HL-60 (cell line): Measurements from ENCODE around the gene RPS6KL1.

Experiments
- CTCF ChIP-seq: IDR thresholded peaks from one replicate; pipeline ENCODE4 v1.5.1; 2011; ENCODE audit warnings: low read length, control low read depth, inconsistent platforms; ENCODE audit not compliant: insufficient read depth
- GABPA ChIP-seq: IDR thresholded peaks from 2 replicates; pipeline ENCODE4 v1.6.1; 2012; ENCODE audit warnings: low read depth
- POLR2AphosphoS5 ChIP-seq: IDR thresholded peaks from 2 replicates; pipeline ENCODE4 v1.6.1; 2012; ENCODE audit warnings: low read depth
- REST ChIP-seq: IDR thresholded peaks from 2 replicates; pipeline ENCODE4 v1.6.1; 2012; ENCODE audit warnings: low read depth; ENCODE audit not compliant: insufficient replicate concordance

GRCh38 chr14:74921053-74921620 lies 1.9 kb downstream of the RPS6KL1 start:
- TF ChIP-seq CTCF (no peak), POLR2AphosphoS5 (no peak), REST (no peak), GABPA (no peak)
